ENCODE results near the gene WDR70.
"Not testable (repeated sequence)": the region's sequence is repeated elsewhere in the genome, so short reads cannot be mapped to it uniquely, and the experiment has no call there.

The WDR70 gene

GRCh38 chr5:37606632-37607248 lies 227.6 kb downstream of the WDR70 start:
- no peak for DNase-seq (ENCODE audit: extremely low spot score)
- no peak for TF ChIP-seq L3MBTL2 (conservative IDR thresholded peaks at IDR 0.05)
- POLR2A ChIA-PET = no interaction called here
- CTCF ChIA-PET = no interaction called here

GRCh38 chr5:37615184-37615583 lies 236.1 kb downstream of the WDR70 start:
- TF ChIP-seq PKNOX1 (IDR thresholded peaks at IDR 0.05) (no peak), HDGF (IDR thresholded peaks at IDR 0.05; ENCODE audit: borderline replicate concordance) (no peak), NFRKB (IDR thresholded peaks at IDR 0.05) (no peak), FOXK2 (IDR thresholded peaks at IDR 0.05) (no peak), BHLHE40 (IDR thresholded peaks at IDR 0.05; ENCODE audit: borderline replicate concordance) (no peak), ELF4 (IDR thresholded peaks at IDR 0.05) (no peak), LEF1 (IDR thresholded peaks at IDR 0.05; ENCODE audit: borderline replicate concordance) (no peak), ZNF384 (IDR thresholded peaks at IDR 0.05) (no peak), CTBP1 (IDR thresholded peaks at IDR 0.05; ENCODE audit: borderline replicate concordance) (no peak), SP1 (IDR thresholded peaks at IDR 0.05) (no peak), L3MBTL2 (conservative IDR thresholded peaks at IDR 0.05) (no peak), FOXA1 (IDR thresholded peaks at IDR 0.05) (no peak), SUZ12 (IDR thresholded peaks at IDR 0.05) (no peak), TARDBP (IDR thresholded peaks at IDR 0.05) (no peak), FOXM1 (IDR thresholded peaks at IDR 0.05; ENCODE audit: borderline replicate concordance) (no peak)
- POLR2A ChIA-PET = no interaction called here
- CTCF ChIA-PET = no interaction called here
- no peak for DNase-seq (ENCODE audit: extremely low spot score)

- POLR2A ChIA-PET = no interaction called here
- no peak for DNase-seq (ENCODE audit: extremely low spot score)
- no peak for TF ChIP-seq ELF4 (IDR thresholded peaks at IDR 0.05)
- TF ChIP-seq BHLHE40 (IDR thresholded peaks at IDR 0.05; ENCODE audit: borderline replicate concordance) = no peak
- no peak for TF ChIP-seq LEF1 (IDR thresholded peaks at IDR 0.05; ENCODE audit: borderline replicate concordance)
- no peak for TF ChIP-seq FOXM1 (IDR thresholded peaks at IDR 0.05; ENCODE audit: borderline replicate concordance)
- TF ChIP-seq ZNF384 (IDR thresholded peaks at IDR 0.05) = no peak
- TF ChIP-seq FOXA1 (IDR thresholded peaks at IDR 0.05) = no peak
- no peak for TF ChIP-seq SP1 (IDR thresholded peaks at IDR 0.05)
- TF ChIP-seq L3MBTL2 (conservative IDR thresholded peaks at IDR 0.05) = no peak
- TF ChIP-seq PKNOX1 (IDR thresholded peaks at IDR 0.05) = no peak
- no peak for TF ChIP-seq FOXK2 (IDR thresholded peaks at IDR 0.05)
- CTCF ChIA-PET = interaction anchor here (0.6 kb wide), 1 partner anchor 573 kb away, joined by 4 read pairs; no protein-coding TSS in a partner anchor
These were observed 240.2 kb downstream of the WDR70 start for GRCh38 chr5:37619353-37619752.

- CTCF ChIA-PET; DNase-seq (ENCODE audit: extremely low spot score); POLR2A ChIA-PET: not testable (repeated sequence)
These were observed 243.2 kb downstream of the WDR70 start for GRCh38 chr5:37622354-37622753.

GRCh38 chr5:37626266-37626665 lies 247.1 kb downstream of the WDR70 start:
- ChIA-PET CTCF (no interaction called here), POLR2A (no interaction called here)
- no peak for DNase-seq (ENCODE audit: extremely low spot score)
- no peak for TF ChIP-seq FOXK2 (IDR thresholded peaks at IDR 0.05)
- no peak for TF ChIP-seq SUZ12 (IDR thresholded peaks at IDR 0.05)
- no peak for TF ChIP-seq ZNF384 (IDR thresholded peaks at IDR 0.05)
- TF ChIP-seq L3MBTL2 (conservative IDR thresholded peaks at IDR 0.05) = no peak
- no peak for TF ChIP-seq LEF1 (IDR thresholded peaks at IDR 0.05; ENCODE audit: borderline replicate concordance)

- DNase-seq (ENCODE audit: extremely low spot score) = no peak
- POLR2A ChIA-PET = no interaction called here
- no peak for TF ChIP-seq ZNF384 (IDR thresholded peaks at IDR 0.05)
- TF ChIP-seq ARNT (IDR thresholded peaks at IDR 0.05) = no peak
- no peak for TF ChIP-seq TARDBP (IDR thresholded peaks at IDR 0.05)
- TF ChIP-seq FOXM1 (IDR thresholded peaks at IDR 0.05; ENCODE audit: borderline replicate concordance) = no peak
- no peak for TF ChIP-seq ELF4 (IDR thresholded peaks at IDR 0.05)
- TF ChIP-seq HDGF (IDR thresholded peaks at IDR 0.05; ENCODE audit: borderline replicate concordance) = no peak
- TF ChIP-seq L3MBTL2 (conservative IDR thresholded peaks at IDR 0.05) = no peak
- no peak for TF ChIP-seq LEF1 (IDR thresholded peaks at IDR 0.05; ENCODE audit: borderline replicate concordance)
- no peak for TF ChIP-seq SUZ12 (IDR thresholded peaks at IDR 0.05)
- no peak for TF ChIP-seq PKNOX1 (IDR thresholded peaks at IDR 0.05)
- TF ChIP-seq SP1 (IDR thresholded peaks at IDR 0.05) = no peak
- TF ChIP-seq FOXK2 (IDR thresholded peaks at IDR 0.05) = no peak
- CTCF ChIA-PET = no interaction called here
These were observed 249.8 kb downstream of the WDR70 start for GRCh38 chr5:37628876-37629275.

GRCh38 chr5:37631939-37632338 lies 252.8 kb downstream of the WDR70 start:
- DNase-seq (ENCODE audit: extremely low spot score) = no peak
- ChIA-PET CTCF (no interaction called here), POLR2A (no interaction called here)
- TF ChIP-seq SP1 (IDR thresholded peaks at IDR 0.05) (no peak), NFRKB (IDR thresholded peaks at IDR 0.05) (no peak), FOXA1 (IDR thresholded peaks at IDR 0.05) (no peak), L3MBTL2 (conservative IDR thresholded peaks at IDR 0.05) (no peak), BHLHE40 (IDR thresholded peaks at IDR 0.05; ENCODE audit: borderline replicate concordance) (no peak), FOXM1 (IDR thresholded peaks at IDR 0.05; ENCODE audit: borderline replicate concordance) (no peak), ARNT (IDR thresholded peaks at IDR 0.05) (no peak), SUZ12 (IDR thresholded peaks at IDR 0.05) (no peak)

Measured in HEK293T (cell line).